Ovary (tissue), 9 donors: Measurements from ENCODE around the gene SAG. TPM values are rescaled to one million over a fixed set of nuclear protein-coding genes. Genes with fewer than 3 reads are reported as not detected.
"Not testable (repeated sequence)": the region's sequence is repeated elsewhere in the genome, so short reads cannot be mapped to it uniquely, and the experiment has no call there.

ENCODE experiments used
- DNase-seq, 5 donors: peaks; one replicate each; pipeline ENCODE4 v3.0.0-alpha.2; 2019 to 2020
- H3K27ac ChIP-seq, 2 donors: fragments of 200-600 bp; one replicate each; pipeline versions ENCODE4 v1.5.1 to v1.8.0; 2019 to 2022
- H3K27me3 ChIP-seq: fragments of 200-600 bp; one replicate; pipeline ENCODE4 v1.8.0; 2022
- H3K36me3 ChIP-seq: fragments of 200-600 bp; sonication (generic); one replicate; pipeline ENCODE4 v1.5.1; 2019
- H3K4me1 ChIP-seq: one replicate; pipeline ENCODE4 v1.8.1; 2013; ENCODE audit warnings: mild to moderate bottlenecking, moderate library complexity; ENCODE audit not compliant: insufficient read depth
- H3K4me3 ChIP-seq: fragments of 200-600 bp; sonication (generic); one replicate; pipeline ENCODE4 v1.5.1; 2017
- H3K9me3 ChIP-seq, 2 donors: fragments of 200-600 bp in 1 of 2; sonication (generic) in 1 of 2; one replicate each; pipeline versions ENCODE4 v1.5.1 to v1.8.1; 2013 to 2019; ENCODE audit warnings: mild to moderate bottlenecking in 1 of 2, moderate library complexity in 1 of 2
- EP300 ChIP-seq: sonication (generic); formaldehyde crosslinking; IDR thresholded peaks from one replicate; pipeline ENCODE4 v1.6.1; 2017; ENCODE audit warnings: antibody characterized with exemption
- POLR2A ChIP-seq: fragments of 450-650 bp; IDR thresholded peaks from one replicate; pipeline ENCODE4 v1.6.1; 2017; ENCODE audit warnings: antibody characterized with exemption, mild to moderate bottlenecking, moderate library complexity
- WGBS, 3 donors: extraction: QIAGEN DNeasy Blood & Tissue Kit in 1 of 3; methylation state at CpG; one replicate each; pipeline versions ENCODE4 v1.1.5 to v1.1.7; 2013 to 2017; 5-methylcytosine and 5-hydroxymethylcytosine counted together
- intact Hi-C, 4 donors: fragments of 100-400 bp; cut with DNase I; formaldehyde crosslinking; loops; one replicate each; pipeline versions ENCODE4 v1.11.0 to v1.15.1; 2022 to 2023
- polyA plus RNA-seq, 2 donors: library from polyadenylated mRNA; stranded (reverse); fragments of 200-250 nt in 1 of 2; fragments of 350-450 nt in 1 of 2; fragmentation: Illumina TruSeq in 1 of 2; extraction: RNeasy Lipid Tissue Mini Kit (QIAGEN cat#74804) in 1 of 2; gene quantifications; one replicate each; pipeline ENCODE4 v1.2.3, GENCODE V29; 2013 to 2014
- total RNA-seq, 7 donors: library from RNA; depleted of rRNA in 2 of 7; stranded (reverse); fragments of >200 nt in 2 of 7; fragmentation: NEBNext Ultra II Directional in 3 of 7; extraction: Animal tissue kit (Norgen Biotek cat#: 25700) in 3 of 7; gene quantifications; one replicate each; pipeline versions ENCODE4 v1.1.0 to v1.2.4, GENCODE V29; 2016 to 2023
- TF ChIP-seq, protein P1 (sequence below), 3 donors: fragments of 450-650 bp in 2 of 3; fragments of 200-600 bp in 1 of 3; IDR thresholded peaks; one replicate each; pipeline versions ENCODE4 v1.5.1 to v1.8.0; 2016 to 2022; ENCODE audit warnings: antibody characterized with exemption in 3 of 3, mild to moderate bottlenecking in 1 of 3
- donor health status: DM: no; HTN: no; CAD: no; lungs with moderate emphysema.
- donor health status: DM: no; HTN: no; CAD: no.
- donor health status: Bipolar disorder and iron deficiency.
- donor health status: DM: yes; HTN: yes; CAD: no.
- donor health status: DM: no; HTN: no; CAD: no.
- donor health status: DM: yes; HTN: yes; CAD: no.

The SAG gene
- total and polyA plus RNA-seq, 9 donors, result not detected

DNA sequence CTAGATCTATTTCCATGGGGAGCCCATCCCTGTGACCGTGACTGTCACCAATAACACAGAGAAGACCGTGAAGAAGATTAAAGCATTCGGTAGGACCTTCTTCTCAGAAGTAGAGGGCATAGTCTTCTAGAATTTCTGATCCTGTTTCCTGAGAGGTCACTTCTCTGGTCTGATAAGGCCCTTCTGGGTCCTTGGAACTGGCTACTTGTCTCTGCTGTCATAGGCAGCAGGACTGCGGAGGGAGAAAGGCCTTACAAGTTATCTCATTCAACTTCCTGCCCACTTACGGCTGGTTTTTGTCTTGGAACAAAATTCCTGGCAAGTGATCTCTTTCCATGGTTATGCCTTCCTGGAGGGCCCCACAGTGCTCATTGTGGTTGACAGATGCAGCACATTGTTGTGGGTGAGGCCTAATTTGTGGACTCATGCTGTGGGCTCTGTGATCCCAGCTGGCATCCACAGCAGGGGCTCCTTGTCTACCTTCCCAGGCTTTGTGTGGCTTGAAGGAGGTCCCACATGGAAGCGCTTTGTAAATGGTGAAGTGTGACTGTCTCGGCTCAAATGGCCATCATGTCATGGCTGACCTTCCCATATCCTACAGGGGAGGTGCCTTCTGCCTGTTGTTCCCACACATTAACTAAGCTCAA is 22.0 kb downstream of the SAG start:
- intact Hi-C loops, result no loop called here
- Histone ChIP-seq H3K4me1 (no peaks in the 10 kb centered on the region), H3K27ac (no peak overlapping the region), H3K9me3 (no peaks in the 10 kb centered on the region), H3K4me3 (no peak overlapping the region), H3K27me3 (no peaks in the 10 kb centered on the region), H3K36me3 (no peaks in the 10 kb centered on the region)
- DNase-seq, result no peak
- 76 to 80% (median 78%) methylated on average over 7 of the region's 7 CpGs for WGBS, 3 donors
- TF ChIP-seq POLR2A, result no peak
- TF ChIP-seq EP300, result no peak
- TF ChIP-seq, protein P1, sequence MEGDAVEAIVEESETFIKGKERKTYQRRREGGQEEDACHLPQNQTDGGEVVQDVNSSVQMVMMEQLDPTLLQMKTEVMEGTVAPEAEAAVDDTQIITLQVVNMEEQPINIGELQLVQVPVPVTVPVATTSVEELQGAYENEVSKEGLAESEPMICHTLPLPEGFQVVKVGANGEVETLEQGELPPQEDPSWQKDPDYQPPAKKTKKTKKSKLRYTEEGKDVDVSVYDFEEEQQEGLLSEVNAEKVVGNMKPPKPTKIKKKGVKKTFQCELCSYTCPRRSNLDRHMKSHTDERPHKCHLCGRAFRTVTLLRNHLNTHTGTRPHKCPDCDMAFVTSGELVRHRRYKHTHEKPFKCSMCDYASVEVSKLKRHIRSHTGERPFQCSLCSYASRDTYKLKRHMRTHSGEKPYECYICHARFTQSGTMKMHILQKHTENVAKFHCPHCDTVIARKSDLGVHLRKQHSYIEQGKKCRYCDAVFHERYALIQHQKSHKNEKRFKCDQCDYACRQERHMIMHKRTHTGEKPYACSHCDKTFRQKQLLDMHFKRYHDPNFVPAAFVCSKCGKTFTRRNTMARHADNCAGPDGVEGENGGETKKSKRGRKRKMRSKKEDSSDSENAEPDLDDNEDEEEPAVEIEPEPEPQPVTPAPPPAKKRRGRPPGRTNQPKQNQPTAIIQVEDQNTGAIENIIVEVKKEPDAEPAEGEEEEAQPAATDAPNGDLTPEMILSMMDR (IDR thresholded peaks at IDR 0.05), result no peak

DNA sequence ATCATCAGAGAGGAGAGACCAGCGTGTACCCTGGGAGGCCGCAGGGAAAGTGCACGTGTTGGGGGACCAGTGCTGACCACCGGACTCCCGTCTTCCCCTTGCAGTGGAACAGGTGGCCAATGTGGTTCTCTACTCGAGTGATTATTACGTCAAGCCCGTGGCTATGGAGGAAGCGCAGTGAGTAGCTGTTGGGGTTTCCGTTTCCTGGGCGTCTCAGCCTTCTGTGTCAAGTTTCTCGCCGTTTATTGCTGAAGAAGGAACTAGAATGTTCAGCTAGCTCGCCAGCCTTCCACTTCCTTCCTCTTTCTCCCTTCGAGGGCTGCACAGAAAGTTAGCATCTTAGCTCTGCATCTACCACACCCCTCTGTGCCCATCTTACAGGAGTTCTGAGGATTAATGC is 23.9 kb downstream of the SAG start:
- Histone ChIP-seq H3K27ac (no peak overlapping the region), H3K9me3 (no peaks in the 10 kb centered on the region), H3K27me3 (no peaks in the 10 kb centered on the region), H3K4me3 (no peak overlapping the region), H3K4me1 (no peaks in the 10 kb centered on the region), H3K36me3 (no peaks in the 10 kb centered on the region)
- 74 to 79% (median 78%) methylated on average over 15 of the region's 15 CpGs for WGBS, 3 donors
- intact Hi-C loops, result no loop called here
- DNase-seq, result peak in 1 of 5 donors; percentile 28
- TF ChIP-seq, protein P1 (IDR thresholded peaks at IDR 0.05), result no peak
- TF ChIP-seq POLR2A, result no peak
- TF ChIP-seq EP300, result no peak

DNA sequence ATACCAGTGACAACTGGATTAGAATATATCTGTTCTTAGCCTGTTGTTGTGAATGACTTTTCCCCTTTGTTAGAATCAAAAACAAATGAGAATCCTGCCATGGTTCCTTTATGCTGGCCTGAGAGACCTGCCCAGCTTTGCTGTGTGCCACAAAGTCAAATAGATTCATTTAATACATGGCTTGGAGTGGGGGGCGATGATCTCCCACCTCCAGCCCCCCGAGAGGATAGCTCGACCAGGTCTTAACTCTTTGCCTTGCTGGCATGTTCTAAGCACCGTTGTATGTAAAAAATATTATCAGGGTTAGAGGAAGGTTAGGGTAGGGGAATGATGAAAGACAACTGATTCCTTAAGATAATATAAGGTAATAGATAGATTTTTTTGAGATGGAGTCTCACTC is 24.5 kb downstream of the SAG start:
- Histone ChIP-seq H3K4me1 (no peaks in the 10 kb centered on the region), H3K9me3 (no peaks in the 10 kb centered on the region), H3K4me3 (no peak overlapping the region), H3K27me3 (no peaks in the 10 kb centered on the region), H3K36me3 (no peaks in the 10 kb centered on the region), H3K27ac (no peak overlapping the region)
- WGBS, 3 donors, result 67 to 79% (median 69%) methylated on average over 4 of the region's 4 CpGs
- no peak for DNase-seq
- no peak for TF ChIP-seq POLR2A
- TF ChIP-seq EP300, result no peak
- TF ChIP-seq, protein P1 (IDR thresholded peaks at IDR 0.05), result no peak
- intact Hi-C loops, result no loop called here

DNA sequence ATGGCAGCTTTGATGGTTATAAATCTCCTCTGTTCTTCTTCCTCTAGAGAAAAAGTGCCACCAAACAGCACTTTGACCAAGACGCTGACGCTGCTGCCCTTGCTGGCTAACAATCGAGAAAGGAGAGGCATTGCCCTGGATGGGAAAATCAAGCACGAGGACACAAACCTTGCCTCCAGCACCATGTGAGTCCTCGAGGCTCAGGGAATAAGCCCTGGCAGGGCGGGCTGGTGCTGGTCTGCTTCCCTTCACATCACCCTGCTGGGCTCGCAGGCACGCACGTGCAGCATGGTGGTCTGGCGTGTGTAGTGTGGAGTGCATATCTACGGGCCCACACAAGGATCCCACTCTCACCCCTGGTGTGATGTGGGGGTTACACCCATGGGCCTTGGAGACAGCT is 27.3 kb downstream of the SAG start:
- 88 to 89% (median 88%) methylated on average over 11 of the region's 11 CpGs for WGBS, 3 donors
- Histone ChIP-seq H3K9me3 (no peaks in the 10 kb centered on the region), H3K4me3 (no peak overlapping the region), H3K27ac (no peak overlapping the region), H3K27me3 (no peaks in the 10 kb centered on the region), H3K4me1 (no peaks in the 10 kb centered on the region), H3K36me3 (no peaks in the 10 kb centered on the region)
- TF ChIP-seq POLR2A (no peak), EP300 (no peak)
- TF ChIP-seq, protein P1 (IDR thresholded peaks at IDR 0.05), result no peak
- DNase-seq, result no peak
- intact Hi-C loops, result no loop called here

DNA sequence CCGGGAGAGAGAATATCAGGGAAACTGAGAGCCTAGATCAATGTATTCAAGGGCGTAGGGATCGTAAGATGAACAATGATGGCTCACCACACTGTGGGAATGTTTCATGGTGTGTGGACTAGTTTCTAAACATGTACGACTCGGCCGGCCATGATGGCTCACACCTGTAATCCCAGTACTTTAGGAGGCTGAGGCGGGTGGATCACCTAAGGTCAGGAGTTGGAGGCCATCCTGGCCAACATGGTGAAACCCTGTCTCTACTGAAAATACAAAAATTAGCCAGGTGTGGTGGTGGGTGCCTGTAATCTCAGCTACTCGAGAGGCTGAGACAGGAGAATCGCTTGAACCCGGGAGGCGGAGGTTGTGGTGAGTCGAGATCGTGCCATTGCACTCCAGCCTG is 28.5 kb downstream of the SAG start:
- H3K9me3 ChIP-seq, H3K27ac ChIP-seq, intact Hi-C loops, H3K27me3 ChIP-seq, DNase-seq, H3K36me3 ChIP-seq, H3K4me3 ChIP-seq, H3K4me1 ChIP-seq: not testable (repeated sequence)
- WGBS, 3 donors, result 92 to 93% (median 93%) methylated on average over 13 of the region's 13 CpGs
